Measurements from ENCODE around the gene SLC19A1.

- TF ChIP-seq CTCF (IDR thresholded peaks at IDR 0.05; ENCODE audit: low read length) (no peak), EZH2 (optimal IDR thresholded peaks at IDR 0.05; ENCODE audit: low read depth, low read length) (no peak), EZH2phosphoT487 (IDR thresholded peaks at IDR 0.05; ENCODE audit: low read length) (no peak)
Observed at GRCh38 chr21:45562402-45562801, 20.2 kb upstream of the SLC19A1 start.

Measured in MM.1S (cell line).